ENCODE measurements around the gene TMCO1. TPM values are rescaled to one million over a fixed set of nuclear protein-coding genes. Genes with fewer than 3 reads are reported as not detected.
"Not testable (repeated sequence)": the region's sequence is repeated elsewhere in the genome, so short reads cannot be mapped to it uniquely, and the experiment has no call there.

TMCO1 gene
- total RNA-seq, 1 experiment from 2014 or later = 138 TPM

DNA sequence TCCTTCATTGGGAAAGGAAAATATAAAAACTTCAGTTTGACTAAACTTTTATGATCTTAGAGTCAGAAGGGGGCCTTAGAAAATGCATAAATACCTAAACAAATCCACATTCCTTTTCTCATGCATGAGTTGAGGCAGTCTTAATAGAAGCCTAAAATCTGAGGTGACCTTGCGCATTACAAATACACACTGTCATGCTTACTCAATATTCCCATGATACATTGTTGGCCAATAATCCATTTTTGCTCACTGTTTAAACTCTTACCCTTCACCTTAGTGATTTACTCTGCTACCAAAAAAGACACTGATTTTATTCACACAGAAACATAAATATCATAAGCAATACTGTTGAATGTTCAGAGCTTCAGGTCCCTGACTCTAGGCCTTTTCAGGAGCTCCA, 19.1 kb upstream of the TMCO1 start:
- H3K36me3 ChIP-seq (ENCODE audit: control insufficient read depth, insufficient read depth, low read length) = no peaks in the 10 kb centered on the region
- intact Hi-C loops (cut with micrococcal nuclease; ENCODE audit: unreplicated experiment) = no loop called here
- no peak for DNase-seq
- no peaks in the 10 kb centered on the region for H3K9me3 ChIP-seq
- TF ChIP-seq, protein P1, sequence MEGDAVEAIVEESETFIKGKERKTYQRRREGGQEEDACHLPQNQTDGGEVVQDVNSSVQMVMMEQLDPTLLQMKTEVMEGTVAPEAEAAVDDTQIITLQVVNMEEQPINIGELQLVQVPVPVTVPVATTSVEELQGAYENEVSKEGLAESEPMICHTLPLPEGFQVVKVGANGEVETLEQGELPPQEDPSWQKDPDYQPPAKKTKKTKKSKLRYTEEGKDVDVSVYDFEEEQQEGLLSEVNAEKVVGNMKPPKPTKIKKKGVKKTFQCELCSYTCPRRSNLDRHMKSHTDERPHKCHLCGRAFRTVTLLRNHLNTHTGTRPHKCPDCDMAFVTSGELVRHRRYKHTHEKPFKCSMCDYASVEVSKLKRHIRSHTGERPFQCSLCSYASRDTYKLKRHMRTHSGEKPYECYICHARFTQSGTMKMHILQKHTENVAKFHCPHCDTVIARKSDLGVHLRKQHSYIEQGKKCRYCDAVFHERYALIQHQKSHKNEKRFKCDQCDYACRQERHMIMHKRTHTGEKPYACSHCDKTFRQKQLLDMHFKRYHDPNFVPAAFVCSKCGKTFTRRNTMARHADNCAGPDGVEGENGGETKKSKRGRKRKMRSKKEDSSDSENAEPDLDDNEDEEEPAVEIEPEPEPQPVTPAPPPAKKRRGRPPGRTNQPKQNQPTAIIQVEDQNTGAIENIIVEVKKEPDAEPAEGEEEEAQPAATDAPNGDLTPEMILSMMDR (IDR thresholded peaks at IDR 0.05; ENCODE audit: insufficient read depth in 1 of 2, low read depth in 1 of 2, low read length in 1 of 2, severe bottlenecking in 1 of 2, unreplicated experiment in 1 of 2) = no peak
- POLR2A ChIA-PET = no interaction called here
- no peaks in the 10 kb centered on the region for H3K27me3 ChIP-seq (replicated peaks; ENCODE audit: control insufficient read depth, insufficient read depth, low read length)
- H3K4me1 Mint-ChIP-seq (ENCODE audit: low read depth, unreplicated experiment) = no peaks in the 10 kb centered on the region
- peaks cover 6% of the 10 kb centered on the region for H3K36me3 Mint-ChIP-seq (ENCODE audit: insufficient read depth, unreplicated experiment)
- H3K4me1 ChIP-seq = no peaks in the 10 kb centered on the region
- no TSS peak for BruUV-seq (replicated peaks)
- no peaks in the 10 kb centered on the region for H3K9me3 Mint-ChIP-seq (ENCODE audit: unreplicated experiment)
- no peak overlapping the region for H3K4me3 ChIP-seq (ENCODE audit: low read depth, low read length)
- CTCF ChIA-PET = no interaction called here
- no peak overlapping the region for H3K4me3 Mint-ChIP-seq (ENCODE audit: unreplicated experiment)
- peaks cover 4% of the 10 kb centered on the region for H3K27me3 Mint-ChIP-seq (ENCODE audit: insufficient read depth, unreplicated experiment)
- no peak overlapping the region for H3K27ac Mint-ChIP-seq (ENCODE audit: unreplicated experiment)

DNA sequence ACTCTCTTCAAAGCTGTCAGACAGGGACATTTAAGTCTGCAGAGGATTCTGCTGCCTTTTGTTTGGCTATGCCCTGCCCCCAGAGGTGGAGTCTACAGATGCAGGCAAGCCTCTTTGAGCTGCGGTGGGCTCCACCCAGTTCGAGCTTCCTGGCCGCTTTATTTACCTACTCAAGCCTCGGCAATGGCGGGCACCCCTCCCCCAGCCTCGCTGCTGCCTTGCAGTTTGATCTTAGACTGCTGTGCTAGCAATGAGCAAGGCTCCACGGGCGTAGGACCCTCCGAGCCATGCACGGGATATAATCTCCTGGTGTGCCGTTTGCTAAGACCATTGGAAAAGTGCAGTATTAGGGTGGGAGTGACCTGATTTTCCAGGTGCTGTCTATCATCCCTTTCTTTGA, 14.9 kb upstream of the TMCO1 start:
- H3K4me3 ChIP-seq (ENCODE audit: low read depth, low read length); H3K36me3 ChIP-seq (ENCODE audit: control insufficient read depth, insufficient read depth, low read length); H3K9me3 Mint-ChIP-seq (ENCODE audit: unreplicated experiment); H3K4me1 Mint-ChIP-seq (ENCODE audit: low read depth, unreplicated experiment); H3K27me3 Mint-ChIP-seq (ENCODE audit: insufficient read depth, unreplicated experiment); H3K36me3 Mint-ChIP-seq (ENCODE audit: insufficient read depth, unreplicated experiment); intact Hi-C loops (cut with micrococcal nuclease; ENCODE audit: unreplicated experiment); H3K9me3 ChIP-seq; H3K4me3 Mint-ChIP-seq (ENCODE audit: unreplicated experiment); H3K4me1 ChIP-seq; DNase-seq; H3K27ac Mint-ChIP-seq (ENCODE audit: unreplicated experiment); H3K27me3 ChIP-seq (replicated peaks; ENCODE audit: control insufficient read depth, insufficient read depth, low read length); POLR2A ChIA-PET; CTCF ChIA-PET; BruUV-seq (replicated peaks): not testable (repeated sequence)

DNA sequence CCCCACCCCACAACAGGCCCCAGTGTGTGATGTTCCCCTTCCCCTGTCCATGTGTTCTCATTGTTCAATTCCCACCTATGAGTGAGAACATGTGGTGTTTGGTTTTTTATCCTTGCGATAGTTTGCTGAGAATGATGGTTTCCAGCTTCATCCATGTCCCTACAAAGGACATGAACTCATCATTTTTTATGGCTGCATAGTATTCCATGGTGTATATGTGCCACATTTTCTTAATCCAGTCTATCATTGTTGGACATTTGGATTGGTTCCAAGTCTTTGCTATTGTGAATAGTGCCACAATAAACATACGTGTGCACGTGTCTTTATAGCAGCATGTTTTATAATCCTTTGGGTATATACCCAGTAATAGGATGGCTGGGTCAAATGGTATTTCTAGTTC, 9.5 kb upstream of the TMCO1 start:
- H3K9me3 ChIP-seq; H3K27me3 ChIP-seq (replicated peaks; ENCODE audit: control insufficient read depth, insufficient read depth, low read length); DNase-seq; H3K27me3 Mint-ChIP-seq (ENCODE audit: insufficient read depth, unreplicated experiment); intact Hi-C loops (cut with micrococcal nuclease; ENCODE audit: unreplicated experiment); BruUV-seq (replicated peaks); H3K36me3 ChIP-seq (ENCODE audit: control insufficient read depth, insufficient read depth, low read length); POLR2A ChIA-PET; H3K4me1 ChIP-seq; H3K4me1 Mint-ChIP-seq (ENCODE audit: low read depth, unreplicated experiment); H3K9me3 Mint-ChIP-seq (ENCODE audit: unreplicated experiment); H3K4me3 Mint-ChIP-seq (ENCODE audit: unreplicated experiment); H3K4me3 ChIP-seq (ENCODE audit: low read depth, low read length); CTCF ChIA-PET; H3K27ac Mint-ChIP-seq (ENCODE audit: unreplicated experiment): not testable (repeated sequence)
- H3K36me3 Mint-ChIP-seq (ENCODE audit: insufficient read depth, unreplicated experiment) = peaks cover 11% of the 10 kb centered on the region

- BruUV-seq (replicated peaks) = no TSS peak
- POLR2A ChIA-PET = no interaction called here
- peak; percentile 16 to 38 for DNase-seq
- peaks cover 13% of the 10 kb centered on the region; the same call in 1 of the 2 replicates for H3K4me1 ChIP-seq
- H3K4me3 Mint-ChIP-seq (ENCODE audit: unreplicated experiment) = no peak overlapping the region
- H3K36me3 Mint-ChIP-seq (ENCODE audit: insufficient read depth, unreplicated experiment) = peaks cover 18% of the 10 kb centered on the region
- peaks cover 7% of the 10 kb centered on the region for H3K4me1 Mint-ChIP-seq (ENCODE audit: low read depth, unreplicated experiment)
- no peaks in the 10 kb centered on the region for H3K9me3 Mint-ChIP-seq (ENCODE audit: unreplicated experiment)
- TF ChIP-seq, protein P1 (IDR thresholded peaks at IDR 0.05; ENCODE audit: insufficient read depth in 1 of 2, low read depth in 1 of 2, low read length in 1 of 2, severe bottlenecking in 1 of 2, unreplicated experiment in 1 of 2) = no peak
- H3K27ac Mint-ChIP-seq (ENCODE audit: unreplicated experiment) = no peak overlapping the region
- H3K27me3 ChIP-seq (replicated peaks; ENCODE audit: control insufficient read depth, insufficient read depth, low read length) = no peaks in the 10 kb centered on the region
- no peaks in the 10 kb centered on the region; the same call in 1 of the 2 replicates for H3K36me3 ChIP-seq (ENCODE audit: control insufficient read depth, insufficient read depth, low read length)
- H3K27me3 Mint-ChIP-seq (ENCODE audit: insufficient read depth, unreplicated experiment) = no peaks in the 10 kb centered on the region
- intact Hi-C loops (cut with micrococcal nuclease; ENCODE audit: unreplicated experiment) = no loop called here
- CTCF ChIA-PET = no interaction called here
- no peak overlapping the region for H3K4me3 ChIP-seq (ENCODE audit: low read depth, low read length)
- H3K9me3 ChIP-seq = no peaks in the 10 kb centered on the region
Measured at GRCh38 chr1:165773324-165773965, 4.8 kb upstream of the TMCO1 start.

Data from Caco-2 (cell line).